GM18909 (cell line): ENCODE data around the gene C8A.

Experiments
- ATAC-seq: cut with Tn5 transposase; IDR thresholded peaks from one replicate; pipeline ENCODE4 v1.9.1; 2021; ENCODE audit warnings: mild to moderate bottlenecking; ENCODE audit not compliant: unreplicated experiment, poor library complexity

Gene C8A

GRCh38 chr1:56963667-56964066, 109.1 kb downstream of the C8A start:
- ATAC-seq: no peak

- no peak for ATAC-seq
Measured at GRCh38 chr1:56964349-56965017, 109.9 kb downstream of the C8A start.

GRCh38 chr1:56965191-56965590, 110.6 kb downstream of the C8A start:
- ATAC-seq: no peak

GRCh38 chr1:56965916-56966697, 111.5 kb downstream of the C8A start, which contains the start of gene C8B:
TSS of gene C8B (minus strand) at chr1:56966015. CDS start at chr1:56965948, 67 bp downstream.
- ATAC-seq: no peak

- ATAC-seq: no peak
Measured at GRCh38 chr1:56966698-56966999, 112.1 kb downstream of the C8A start.

GRCh38 chr1:56967355-56967754, 112.8 kb downstream of the C8A start:
- no peak for ATAC-seq
